ENCODE data around the gene ARID3C.

DNA sequence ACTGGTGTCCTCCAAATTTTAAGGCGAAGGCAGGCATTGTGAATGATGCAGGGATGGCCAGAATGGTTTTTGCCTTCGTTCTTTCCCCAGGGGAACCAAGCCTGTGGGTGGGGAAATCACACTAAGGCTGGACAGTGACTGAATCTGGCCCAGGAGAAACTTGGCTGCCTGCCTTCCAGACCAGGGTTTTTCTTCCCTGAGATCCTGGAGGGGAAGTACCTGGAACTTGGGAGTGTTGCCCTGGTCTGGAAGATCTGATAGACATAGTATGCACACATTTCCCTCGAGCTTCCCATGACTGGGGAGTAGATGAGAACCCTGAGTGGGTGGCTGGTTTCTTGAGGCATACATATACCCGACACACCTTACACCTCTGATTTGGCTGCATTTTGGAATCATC is 22.5 kb upstream of the ARID3C start:
- TF ChIP-seq POLR2A (IDR thresholded peaks at IDR 0.05), result no peak
- TF ChIP-seq, protein P1, sequence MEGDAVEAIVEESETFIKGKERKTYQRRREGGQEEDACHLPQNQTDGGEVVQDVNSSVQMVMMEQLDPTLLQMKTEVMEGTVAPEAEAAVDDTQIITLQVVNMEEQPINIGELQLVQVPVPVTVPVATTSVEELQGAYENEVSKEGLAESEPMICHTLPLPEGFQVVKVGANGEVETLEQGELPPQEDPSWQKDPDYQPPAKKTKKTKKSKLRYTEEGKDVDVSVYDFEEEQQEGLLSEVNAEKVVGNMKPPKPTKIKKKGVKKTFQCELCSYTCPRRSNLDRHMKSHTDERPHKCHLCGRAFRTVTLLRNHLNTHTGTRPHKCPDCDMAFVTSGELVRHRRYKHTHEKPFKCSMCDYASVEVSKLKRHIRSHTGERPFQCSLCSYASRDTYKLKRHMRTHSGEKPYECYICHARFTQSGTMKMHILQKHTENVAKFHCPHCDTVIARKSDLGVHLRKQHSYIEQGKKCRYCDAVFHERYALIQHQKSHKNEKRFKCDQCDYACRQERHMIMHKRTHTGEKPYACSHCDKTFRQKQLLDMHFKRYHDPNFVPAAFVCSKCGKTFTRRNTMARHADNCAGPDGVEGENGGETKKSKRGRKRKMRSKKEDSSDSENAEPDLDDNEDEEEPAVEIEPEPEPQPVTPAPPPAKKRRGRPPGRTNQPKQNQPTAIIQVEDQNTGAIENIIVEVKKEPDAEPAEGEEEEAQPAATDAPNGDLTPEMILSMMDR (IDR thresholded peaks at IDR 0.05), result no peak
